ENCODE data around the gene KBTBD2.
"Not testable (repeated sequence)": the region's sequence is repeated elsewhere in the genome, so short reads cannot be mapped to it uniquely, and the experiment has no call there.

KBTBD2 gene

GRCh38 chr7:32888505-32888904, 3.1 kb downstream of the KBTBD2 start:
- Histone ChIP-seq H3K9me3 (ENCODE audit: insufficient read depth, low read length) (no peaks in the 10 kb centered on the region), H3K4me2 (ENCODE audit: low read length) (no peak overlapping the region), H2AFZ (ENCODE audit: low read depth, low read length) (no peak overlapping the region), H3K9ac (ENCODE audit: low read length) (no peak overlapping the region), H3K36me3 (replicated peaks; ENCODE audit: low read depth, low read length) (no peaks in the 10 kb centered on the region), H4K20me1 (ENCODE audit: insufficient read depth, low read length) (peaks cover 39% of the 10 kb centered on the region), H3K4me1 (ENCODE audit: low read length) (peaks cover 16% of the 10 kb centered on the region), H3K27me3 (ENCODE audit: low read depth, low read length) (no peaks in the 10 kb centered on the region), H3K79me2 (ENCODE audit: low read length) (peaks cover 69% of the 10 kb centered on the region), H3K4me3 (ENCODE audit: low read length) (no peak overlapping the region), H3K27ac (ENCODE audit: low read length) (no peak overlapping the region)
- no peak for TF ChIP-seq EZH2phosphoT487 (IDR thresholded peaks at IDR 0.05; ENCODE audit: low read depth)
- no peak for TF ChIP-seq CTCF (IDR thresholded peaks at IDR 0.05; ENCODE audit: low read depth, low read length)

- Histone ChIP-seq H4K20me1 (ENCODE audit: insufficient read depth, low read length) (peaks cover 47% of the 10 kb centered on the region), H2AFZ (ENCODE audit: low read depth, low read length) (no peak overlapping the region), H3K36me3 (replicated peaks; ENCODE audit: low read depth, low read length) (no peaks in the 10 kb centered on the region), H3K4me1 (ENCODE audit: low read length) (peaks cover 7% of the 10 kb centered on the region), H3K9ac (ENCODE audit: low read length) (no peak overlapping the region), H3K27me3 (ENCODE audit: low read depth, low read length) (no peaks in the 10 kb centered on the region), H3K4me2 (ENCODE audit: low read length) (no peak overlapping the region), H3K27ac (ENCODE audit: low read length) (no peak overlapping the region), H3K79me2 (ENCODE audit: low read length) (peaks cover 79% of the 10 kb centered on the region), H3K9me3 (ENCODE audit: insufficient read depth, low read length) (no peaks in the 10 kb centered on the region), H3K4me3 (ENCODE audit: low read length) (no peak overlapping the region)
- no peak for TF ChIP-seq EZH2phosphoT487 (IDR thresholded peaks at IDR 0.05; ENCODE audit: low read depth)
- TF ChIP-seq CTCF (IDR thresholded peaks at IDR 0.05; ENCODE audit: low read depth, low read length): no peak
Observed at GRCh38 chr7:32887395-32887794, 4.2 kb downstream of the KBTBD2 start.

- Histone ChIP-seq H2AFZ (ENCODE audit: low read depth, low read length) (no peak overlapping the region), H3K4me3 (ENCODE audit: low read length) (no peak overlapping the region), H3K4me2 (ENCODE audit: low read length) (no peak overlapping the region), H3K9me3 (ENCODE audit: insufficient read depth, low read length) (no peaks in the 10 kb centered on the region), H3K27me3 (ENCODE audit: low read depth, low read length) (no peaks in the 10 kb centered on the region), H3K27ac (ENCODE audit: low read length) (no peak overlapping the region), H3K36me3 (replicated peaks; ENCODE audit: low read depth, low read length) (no peaks in the 10 kb centered on the region), H3K9ac (ENCODE audit: low read length) (no peak overlapping the region), H4K20me1 (ENCODE audit: insufficient read depth, low read length) (peaks cover 28% of the 10 kb centered on the region), H3K4me1 (ENCODE audit: low read length) (no peaks in the 10 kb centered on the region), H3K79me2 (ENCODE audit: low read length) (peaks cover 62% of the 10 kb centered on the region)
- TF ChIP-seq CTCF (IDR thresholded peaks at IDR 0.05; ENCODE audit: low read depth, low read length) (no peak), EZH2phosphoT487 (IDR thresholded peaks at IDR 0.05; ENCODE audit: low read depth) (no peak)
Observed at GRCh38 chr7:32881074-32881982, 10.2 kb downstream of the KBTBD2 start.

GRCh38 chr7:32879460-32879859, 12.1 kb downstream of the KBTBD2 start:
- Histone ChIP-seq H3K4me2 (ENCODE audit: low read length) (no peak overlapping the region), H3K27ac (ENCODE audit: low read length) (no peak overlapping the region), H3K79me2 (ENCODE audit: low read length) (peaks cover 47% of the 10 kb centered on the region), H3K36me3 (replicated peaks; ENCODE audit: low read depth, low read length) (no peaks in the 10 kb centered on the region), H2AFZ (ENCODE audit: low read depth, low read length) (no peak overlapping the region), H3K4me3 (ENCODE audit: low read length) (no peak overlapping the region), H3K9ac (ENCODE audit: low read length) (no peak overlapping the region), H3K27me3 (ENCODE audit: low read depth, low read length) (no peaks in the 10 kb centered on the region), H3K4me1 (ENCODE audit: low read length) (no peaks in the 10 kb centered on the region), H3K9me3 (ENCODE audit: insufficient read depth, low read length) (no peaks in the 10 kb centered on the region), H4K20me1 (ENCODE audit: insufficient read depth, low read length) (peaks cover 28% of the 10 kb centered on the region)
- TF ChIP-seq CTCF (IDR thresholded peaks at IDR 0.05; ENCODE audit: low read depth, low read length) (no peak), EZH2phosphoT487 (IDR thresholded peaks at IDR 0.05; ENCODE audit: low read depth) (no peak)

DNA sequence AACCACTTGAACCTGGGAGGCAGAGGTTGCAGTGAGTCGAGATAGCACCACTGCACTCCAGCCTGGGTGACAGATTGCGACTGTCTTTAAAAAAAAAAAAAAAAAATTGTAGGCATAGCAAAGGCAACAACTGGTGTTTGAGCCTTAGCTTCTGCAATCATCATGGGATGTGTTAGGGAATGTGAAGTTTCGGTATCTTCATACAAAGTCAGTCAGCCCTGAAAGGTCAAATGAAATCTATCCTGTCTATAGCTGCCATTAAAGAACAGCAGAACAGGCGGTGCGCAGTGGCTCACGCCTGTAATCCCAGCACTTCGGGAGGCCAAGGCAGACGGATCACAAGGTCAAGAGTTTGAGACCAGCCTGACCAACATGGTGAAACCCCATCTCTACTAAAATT, 13.5 kb downstream of the KBTBD2 start:
- Histone ChIP-seq H4K20me1 (ENCODE audit: insufficient read depth, low read length) (peaks cover 18% of the 10 kb centered on the region; the same call in 1 of the 2 replicates), H3K79me2 (ENCODE audit: low read length) (peaks cover 36% of the 10 kb centered on the region)
- not testable (repeated sequence) for H3K27ac ChIP-seq (ENCODE audit: low read length); H3K36me3 ChIP-seq (replicated peaks; ENCODE audit: low read depth, low read length); H3K9ac ChIP-seq (ENCODE audit: low read length); H3K4me2 ChIP-seq (ENCODE audit: low read length); H3K27me3 ChIP-seq (ENCODE audit: low read depth, low read length); H3K9me3 ChIP-seq (ENCODE audit: insufficient read depth, low read length); H3K4me1 ChIP-seq (ENCODE audit: low read length); H3K4me3 ChIP-seq (ENCODE audit: low read length); H2AFZ ChIP-seq (ENCODE audit: low read depth, low read length)

Data from OCI-LY3 (cell line).